Stimulated activated CD8-positive, alpha-beta memory T cell treated with anti-CD3 and anti-CD28 coated beads, Interleukin-2, amount 100 ng/mL, for 1 hour (primary cell): ENCODE measurements around the gene ZBTB7C.

Experiments used
- DNase-seq, 2 donors: peaks; one replicate each; pipeline ENCODE4 v3.0.0-alpha.2; 2020; ENCODE audit warnings: low read depth in 2 of 2

The ZBTB7C gene

GRCh38 chr18:48254077-48254602 lies 155.0 kb downstream of the ZBTB7C start:
- no peak for DNase-seq

GRCh38 chr18:48252525-48252924 lies 156.7 kb downstream of the ZBTB7C start:
- DNase-seq: no peak

GRCh38 chr18:48250918-48251317 lies 158.3 kb downstream of the ZBTB7C start:
- no peak for DNase-seq

- no peak for DNase-seq
These were observed 158.7 kb downstream of the ZBTB7C start for GRCh38 chr18:48250362-48250907.

- DNase-seq: no peak
These were observed 159.3 kb downstream of the ZBTB7C start for GRCh38 chr18:48249854-48250253.

- no peak for DNase-seq
These were observed 164.7 kb downstream of the ZBTB7C start for GRCh38 chr18:48244530-48244929.

GRCh38 chr18:48238636-48239035 lies 170.5 kb downstream of the ZBTB7C start:
- no peak for DNase-seq

GRCh38 chr18:48238206-48238605 lies 171.0 kb downstream of the ZBTB7C start:
- no peak for DNase-seq

GRCh38 chr18:48236822-48237221 lies 172.4 kb downstream of the ZBTB7C start:
- DNase-seq: no peak

- DNase-seq: no peak
These were observed 178.6 kb downstream of the ZBTB7C start for GRCh38 chr18:48230467-48231113.

GRCh38 chr18:48229552-48229981 lies 179.6 kb downstream of the ZBTB7C start:
- DNase-seq: no peak

- DNase-seq: no peak
These were observed 180.3 kb downstream of the ZBTB7C start for GRCh38 chr18:48228841-48229240.

GRCh38 chr18:48228301-48228715 lies 180.9 kb downstream of the ZBTB7C start:
- DNase-seq: no peak

- no peak for DNase-seq
These were observed 182.0 kb downstream of the ZBTB7C start for GRCh38 chr18:48227206-48227605.

GRCh38 chr18:48226401-48226800 lies 182.8 kb downstream of the ZBTB7C start:
- no peak for DNase-seq

- DNase-seq: no peak
These were observed 187.1 kb downstream of the ZBTB7C start for GRCh38 chr18:48222118-48222517.

- DNase-seq: no peak
These were observed 189.2 kb downstream of the ZBTB7C start for GRCh38 chr18:48219810-48220499.

GRCh38 chr18:48219037-48219809 lies 190.0 kb downstream of the ZBTB7C start:
- DNase-seq: no peak

- no peak for DNase-seq
These were observed 190.7 kb downstream of the ZBTB7C start for GRCh38 chr18:48218285-48219022.

- DNase-seq: no peak
These were observed 191.6 kb downstream of the ZBTB7C start for GRCh38 chr18:48217258-48218250.
